Thyroid gland (tissue), 4 donors: ENCODE results near the gene PRKCA. TPM values are rescaled to one million over a fixed set of nuclear protein-coding genes. Genes with fewer than 3 reads are reported as not detected.

ENCODE experiments used
- DNase-seq, 2 donors: peaks; one replicate each; pipeline ENCODE4 v3.0.0-alpha.2; 2019
- H3K27ac ChIP-seq, 3 donors: fragments of 200-600 bp; sonication (generic); 1 replicate in 2 of 3; 2 replicates in 1 of 3; pipeline ENCODE4 v1.5.1; 2016 to 2019; ENCODE audit warnings: mild to moderate bottlenecking in 1 of 3, moderate library complexity in 1 of 3
- H3K27me3 ChIP-seq: fragments of 200-600 bp; sonication (generic); one replicate; pipeline ENCODE4 v1.5.1; 2019
- H3K36me3 ChIP-seq, 2 donors: fragments of 200-600 bp; sonication (generic); one replicate each; pipeline ENCODE4 v1.5.1; 2016 to 2019
- H3K4me1 ChIP-seq, 2 donors: fragments of 200-600 bp; sonication (generic); one replicate each; pipeline ENCODE4 v1.5.1; 2017 to 2019
- H3K4me3 ChIP-seq, 3 donors: fragments of 200-600 bp; sonication (generic); replicated peaks in 1 of 3; 1 replicate in 2 of 3; 2 replicates in 1 of 3; pipeline ENCODE4 v1.5.1; 2016; ENCODE audit warnings: mild to moderate bottlenecking in 1 of 3
- H3K9me3 ChIP-seq: fragments of 200-600 bp; sonication (generic); one replicate; pipeline ENCODE4 v1.5.1; 2017
- POLR2A ChIP-seq, 2 donors: fragments of 450-650 bp; IDR thresholded peaks; one replicate each; pipeline ENCODE4 v1.6.1; 2017; ENCODE audit warnings: antibody characterized with exemption in 2 of 2, mild to moderate bottlenecking in 2 of 2, moderate library complexity in 1 of 2
- WGBS, 2 donors: methylation state at CpG; one replicate each; pipeline ENCODE4 v1.1.5; 2017; 5-methylcytosine and 5-hydroxymethylcytosine counted together
- intact Hi-C: fragments of 100-400 bp; cut with DNase I; formaldehyde crosslinking; loops from one replicate; pipeline ENCODE4 v1.15.1; 2023
- total RNA-seq, 4 donors: library from RNA; depleted of rRNA; stranded (reverse); fragments of >200 nt; gene quantifications; one replicate each; pipeline ENCODE4 v1.2.3, GENCODE V29; 2016
- TF ChIP-seq, protein P1 (sequence below), 6 experiments: fragments of 200-600 bp in 3 of 6; fragments of 450-650 bp in 3 of 6; sonication (generic) in 3 of 6; IDR thresholded peaks; one replicate each; pipeline ENCODE4 v1.5.1; 2016 to 2019; ENCODE audit warnings: antibody characterized with exemption in 6 of 6, mild to moderate bottlenecking in 2 of 6, inconsistent platforms in 1 of 6, moderate library complexity in 1 of 6

PRKCA gene
- total RNA-seq, 4 donors from 2014 or later, result 6.7 to 24.2 (median 15.3) TPM

DNA sequence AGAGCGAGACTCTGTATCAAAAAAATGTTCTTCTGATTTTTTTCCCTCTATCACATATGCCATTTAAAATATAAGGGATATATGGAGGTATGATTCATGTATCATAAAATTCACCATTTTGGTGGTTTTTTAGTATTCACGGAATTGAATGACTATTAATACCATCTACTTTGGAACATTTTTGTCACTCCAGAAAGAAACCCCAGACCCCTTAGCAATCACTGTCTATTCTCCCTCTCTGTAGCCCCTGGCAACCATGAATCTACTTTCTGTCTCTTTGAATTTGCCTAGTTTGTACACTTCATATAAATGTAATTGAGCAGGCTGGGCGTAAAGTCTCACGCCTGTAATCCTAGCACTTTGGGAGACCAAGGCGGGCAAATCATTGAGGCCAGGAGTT, 75.9 kb downstream of the PRKCA start:
- intact Hi-C loops, result no loop called here
- no peak for DNase-seq
- H3K36me3 ChIP-seq, result no peaks in the 10 kb centered on the region
- WGBS, 2 donors, result 94 to 95% methylated on average over 5 of the region's 5 CpGs
- peaks cover 0 to 4% of the 10 kb centered on the region in 2 donors for H3K4me1 ChIP-seq
- H3K27ac ChIP-seq, result no peak overlapping the region
- H3K9me3 ChIP-seq, result no peaks in the 10 kb centered on the region
- no peak overlapping the region for H3K4me3 ChIP-seq
- TF ChIP-seq, protein P1, sequence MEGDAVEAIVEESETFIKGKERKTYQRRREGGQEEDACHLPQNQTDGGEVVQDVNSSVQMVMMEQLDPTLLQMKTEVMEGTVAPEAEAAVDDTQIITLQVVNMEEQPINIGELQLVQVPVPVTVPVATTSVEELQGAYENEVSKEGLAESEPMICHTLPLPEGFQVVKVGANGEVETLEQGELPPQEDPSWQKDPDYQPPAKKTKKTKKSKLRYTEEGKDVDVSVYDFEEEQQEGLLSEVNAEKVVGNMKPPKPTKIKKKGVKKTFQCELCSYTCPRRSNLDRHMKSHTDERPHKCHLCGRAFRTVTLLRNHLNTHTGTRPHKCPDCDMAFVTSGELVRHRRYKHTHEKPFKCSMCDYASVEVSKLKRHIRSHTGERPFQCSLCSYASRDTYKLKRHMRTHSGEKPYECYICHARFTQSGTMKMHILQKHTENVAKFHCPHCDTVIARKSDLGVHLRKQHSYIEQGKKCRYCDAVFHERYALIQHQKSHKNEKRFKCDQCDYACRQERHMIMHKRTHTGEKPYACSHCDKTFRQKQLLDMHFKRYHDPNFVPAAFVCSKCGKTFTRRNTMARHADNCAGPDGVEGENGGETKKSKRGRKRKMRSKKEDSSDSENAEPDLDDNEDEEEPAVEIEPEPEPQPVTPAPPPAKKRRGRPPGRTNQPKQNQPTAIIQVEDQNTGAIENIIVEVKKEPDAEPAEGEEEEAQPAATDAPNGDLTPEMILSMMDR (IDR thresholded peaks at IDR 0.05), result no peak
- no peak for TF ChIP-seq POLR2A (IDR thresholded peaks at IDR 0.05)
- H3K27me3 ChIP-seq, result no peaks in the 10 kb centered on the region

DNA sequence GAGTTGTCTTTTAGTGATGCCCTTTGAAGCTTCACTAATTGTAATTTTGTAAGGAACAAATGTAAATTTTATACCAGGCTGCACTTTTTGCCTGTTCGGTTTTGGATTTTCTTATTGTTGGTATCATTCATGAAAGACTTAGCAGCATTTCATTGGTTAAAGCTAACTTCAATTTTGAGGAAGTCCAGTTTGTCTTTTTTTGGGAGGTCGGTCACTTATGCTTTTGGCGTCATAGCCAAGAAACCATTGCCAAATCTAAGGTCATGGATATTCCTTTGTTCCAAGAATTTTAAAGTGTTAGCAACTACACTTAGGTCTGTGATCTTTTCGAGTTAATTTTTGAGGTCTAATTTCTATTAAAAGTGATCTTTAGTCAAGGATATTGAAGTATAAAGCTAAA, 77.1 kb downstream of the PRKCA start:
- Histone ChIP-seq H3K27ac (no peak overlapping the region), H3K27me3 (no peaks in the 10 kb centered on the region), H3K4me1 (peaks cover 0 to under 1% of the 10 kb centered on the region in 2 donors), H3K9me3 (no peaks in the 10 kb centered on the region), H3K4me3 (no peak overlapping the region), H3K36me3 (no peaks in the 10 kb centered on the region)
- no peak for DNase-seq
- TF ChIP-seq, protein P1 (IDR thresholded peaks at IDR 0.05), result no peak
- no peak for TF ChIP-seq POLR2A (IDR thresholded peaks at IDR 0.05)
- 57 to 73% methylated on average over 4 of the region's 4 CpGs for WGBS, 2 donors
- intact Hi-C loops, result no loop called here

DNA sequence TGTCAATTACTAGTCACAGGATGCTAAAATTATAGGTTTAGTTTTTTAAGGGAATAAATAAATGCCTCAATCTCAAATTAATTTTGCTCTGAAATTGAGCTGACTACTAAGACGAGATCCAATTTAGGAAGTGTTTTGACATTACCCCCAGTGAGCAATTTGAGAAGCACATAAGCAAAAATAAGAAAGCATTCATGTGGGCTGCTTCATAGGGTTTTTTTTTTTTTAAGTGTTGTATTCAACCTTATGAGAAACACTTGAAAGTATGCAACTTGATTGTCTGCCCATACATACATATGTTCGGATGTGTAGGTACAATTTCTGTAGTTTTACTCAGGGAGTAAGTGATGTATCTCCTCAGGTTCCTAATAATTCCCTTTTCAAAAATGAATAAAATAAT, 77.6 kb downstream of the PRKCA start:
- no peaks in the 10 kb centered on the region for H3K27me3 ChIP-seq
- no peak overlapping the region for H3K27ac ChIP-seq
- no peak for DNase-seq
- TF ChIP-seq POLR2A (IDR thresholded peaks at IDR 0.05), result no peak
- TF ChIP-seq, protein P1 (IDR thresholded peaks at IDR 0.05), result no peak
- H3K9me3 ChIP-seq, result no peaks in the 10 kb centered on the region
- no peaks in the 10 kb centered on the region for H3K36me3 ChIP-seq
- no peaks in the 10 kb centered on the region for H3K4me1 ChIP-seq
- 83 to 85% methylated on average over 2 of the region's 2 CpGs for WGBS, 2 donors
- H3K4me3 ChIP-seq, result no peak overlapping the region
- intact Hi-C loops, result no loop called here

DNA sequence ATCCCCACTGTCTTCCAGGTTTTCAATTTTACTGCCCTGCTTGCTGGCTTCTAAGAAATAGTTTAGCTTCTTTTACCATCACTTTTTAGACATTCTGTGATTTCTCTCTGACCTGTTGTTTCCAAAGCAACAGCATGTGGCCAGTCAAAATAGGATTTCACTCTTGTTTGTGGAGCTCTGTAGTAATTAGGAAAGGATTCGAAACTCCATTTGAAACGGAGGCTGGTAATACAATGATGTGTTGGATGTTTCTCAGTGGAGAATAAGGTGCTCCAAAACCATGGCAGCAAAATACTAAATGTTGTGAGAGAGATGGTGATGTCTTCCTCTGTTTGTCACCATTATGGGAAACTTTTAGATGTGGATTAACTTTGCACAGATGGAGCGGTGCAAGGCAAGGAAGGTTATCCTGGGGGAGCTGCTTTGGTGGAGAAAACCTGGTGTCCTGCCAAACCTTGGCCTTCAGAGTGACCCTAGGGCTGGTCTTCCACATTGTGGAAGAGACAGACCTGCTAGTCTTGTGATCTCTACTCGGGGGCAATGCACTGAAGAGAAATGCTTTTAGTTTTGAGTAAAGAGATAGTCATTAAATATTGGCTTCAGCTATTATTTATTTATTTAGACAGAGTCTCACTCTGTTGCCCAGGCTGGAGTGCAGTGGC, 79.4 kb downstream of the PRKCA start:
- DNase-seq, result no peak
- H3K4me3 ChIP-seq, result no peak overlapping the region
- no peak overlapping the region for H3K27ac ChIP-seq
- intact Hi-C loops, result no loop called here
- 90% methylated on average over 4 of the region's 4 CpGs for WGBS, 2 donors
- H3K9me3 ChIP-seq, result no peaks in the 10 kb centered on the region
- no peaks in the 10 kb centered on the region for H3K27me3 ChIP-seq
- H3K4me1 ChIP-seq, result no peaks in the 10 kb centered on the region
- no peaks in the 10 kb centered on the region for H3K36me3 ChIP-seq
- TF ChIP-seq POLR2A (IDR thresholded peaks at IDR 0.05), result no peak
- TF ChIP-seq, protein P1 (IDR thresholded peaks at IDR 0.05), result no peak

DNA sequence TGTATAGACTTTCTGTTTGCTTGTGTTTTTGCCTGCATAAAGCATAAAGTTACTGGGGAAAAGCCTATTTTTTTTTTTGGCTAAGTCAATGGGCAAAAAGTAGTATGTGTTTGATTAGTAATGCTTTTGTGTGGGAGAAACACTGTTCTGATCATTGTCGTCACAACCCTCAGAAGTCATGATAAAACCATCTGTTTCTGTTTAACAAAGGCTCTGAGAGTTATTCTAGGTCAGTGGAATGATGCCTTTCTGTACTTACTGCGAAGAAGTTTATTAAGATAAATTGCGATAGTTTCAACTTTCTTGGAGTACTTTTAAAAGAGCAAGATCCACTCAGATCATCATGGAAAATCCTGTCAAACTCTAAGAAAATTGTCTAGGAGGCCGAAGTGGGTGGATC, 80.9 kb downstream of the PRKCA start:
- intact Hi-C loops, result no loop called here
- Histone ChIP-seq H3K4me3 (no peak overlapping the region), H3K27ac (no peak overlapping the region), H3K9me3 (no peaks in the 10 kb centered on the region), H3K4me1 (peaks cover 0 to 7% of the 10 kb centered on the region in 2 donors), H3K36me3 (no peaks in the 10 kb centered on the region), H3K27me3 (no peaks in the 10 kb centered on the region)
- WGBS, 2 donors, result 77 to 80% methylated on average over 4 of the region's 4 CpGs
- DNase-seq, result no peak
- TF ChIP-seq POLR2A (IDR thresholded peaks at IDR 0.05), result no peak
- TF ChIP-seq, protein P1 (IDR thresholded peaks at IDR 0.05), result no peak
